SK-N-SH (cell line): ENCODE measurements around the gene PAK1. TPM values are rescaled to one million over a fixed set of nuclear protein-coding genes. Genes with fewer than 3 reads are reported as not detected.

Experiments
- CTCF ChIA-PET: fragments of 300-600, 350-600 bp; formaldehyde crosslinking; extraction: SDS; loops from one replicate; lab custom pipeline; 2021; lab: Yijun Ruan, JAX
- POLR2A ChIA-PET: fragments of 350-600 bp; sonication (Branson Sonifier 250); formaldehyde crosslinking; extraction: SDS; loops from one replicate; lab custom pipeline; 2020; ENCODE audit warnings: antibody characterized with exemption, inconsistent platforms; lab: Yijun Ruan, JAX
- DNase-seq: peaks from one replicate; pipeline ENCODE4 v3.0.0; 2012
- H2AFZ ChIP-seq: fragments of 200-600 bp; sonication (generic); 2 replicates; pipeline ENCODE4 v1.8.1; 2016; ENCODE audit warnings: antibody characterized with exemption, mild to moderate bottlenecking, low read depth
- H3F3A ChIP-seq: fragments of 200-600 bp; sonication (generic); replicated peaks from 2 replicates; pipeline ENCODE3; 2016; ENCODE audit warnings: antibody characterized with exemption, mild to moderate bottlenecking; ENCODE audit not compliant: insufficient read depth
- H3K27ac ChIP-seq, 2 experiments: fragments of 200-500 bp in 1 of 2; fragments of 200-600 bp in 1 of 2; sonication (Bioruptor generic) in 1 of 2; sonication (generic), shearing (Covaris generic) in 1 of 2; 2 replicates each; pipeline versions ENCODE4 v1.5.1 to v1.6.1; 2014 to 2016; ENCODE audit warnings: low read depth in 2 of 2, inconsistent platforms in 1 of 2, low read length in 1 of 2, mild to moderate bottlenecking in 1 of 2, mixed read lengths in 1 of 2
- H3K27me3 ChIP-seq: fragments of 200-600 bp; sonication (generic), shearing (Covaris generic); 2 replicates; pipeline ENCODE4 v1.6.1; 2016; ENCODE audit warnings: mixed run types; ENCODE audit not compliant: insufficient read depth
- H3K36me3 ChIP-seq, 2 experiments: fragments of 200-500 bp in 1 of 2; fragments of 200-600 bp in 1 of 2; sonication (Bioruptor generic) in 1 of 2; sonication (generic) in 1 of 2; replicated peaks in 1 of 2; 2 replicates each; pipeline versions ENCODE3 to v1.5.1; 2014 to 2016; ENCODE audit warnings: low read length in 1 of 2, mild to moderate bottlenecking in 1 of 2; ENCODE audit not compliant: insufficient read depth in 2 of 2, control insufficient read depth in 1 of 2
- H3K4me1 ChIP-seq, 2 experiments: fragments of 200-500 bp in 1 of 2; fragments of 200-600 bp in 1 of 2; sonication (Bioruptor generic) in 1 of 2; sonication (generic), shearing (Covaris generic) in 1 of 2; 2 replicates each; pipeline versions ENCODE4 v1.5.1 to v1.6.1; 2014 to 2016; ENCODE audit warnings: low read depth in 1 of 2, low read length in 1 of 2, mixed run types in 1 of 2; ENCODE audit not compliant: insufficient read depth in 2 of 2, control insufficient read depth in 1 of 2
- H3K4me2 ChIP-seq: fragments of 200-600 bp; sonication (generic), shearing (Covaris generic); 2 replicates; pipeline ENCODE4 v1.6.1; 2017; ENCODE audit warnings: mixed run types
- H3K4me3 ChIP-seq, 2 experiments: fragments of 200-500 bp in 1 of 2; fragments of 200-600 bp in 1 of 2; sonication (Bioruptor generic) in 1 of 2; sonication (generic), shearing (Covaris generic) in 1 of 2; 2 replicates each; pipeline versions ENCODE4 v1.5.1 to v1.8.1; 2014 to 2016; ENCODE audit warnings: low read depth in 2 of 2, inconsistent platforms in 1 of 2, low read length in 1 of 2, mild to moderate bottlenecking in 1 of 2, mixed read lengths in 1 of 2, moderate library complexity in 1 of 2
- H3K79me2 ChIP-seq: fragments of 200-600 bp; sonication (generic); 2 replicates; pipeline ENCODE4 v1.8.1; 2017; ENCODE audit warnings: mild to moderate bottlenecking; ENCODE audit not compliant: insufficient read depth
- H3K9ac ChIP-seq: fragments of 200-600 bp; sonication (generic); 2 replicates; pipeline ENCODE4 v1.6.1; 2017; ENCODE audit warnings: mixed run types
- H3K9me2 ChIP-seq: fragments of 200-600 bp; sonication (generic); 2 replicates; pipeline ENCODE4 v1.6.1; 2017; ENCODE audit warnings: mixed run types
- H3K9me3 ChIP-seq: fragments of 200-600 bp; sonication (generic); 2 replicates; pipeline ENCODE4 v1.6.1; 2017; ENCODE audit warnings: mixed run types, mild to moderate bottlenecking, moderate library complexity
- H4K20me1 ChIP-seq: fragments of 200-600 bp; sonication (generic); 2 replicates; pipeline ENCODE4 v1.6.1; 2017; ENCODE audit warnings: mild to moderate bottlenecking, mixed run types; ENCODE audit not compliant: insufficient read depth
- EZH2phosphoT487 ChIP-seq: fragments of 200-600 bp; sonication (generic); IDR thresholded peaks from 2 replicates; pipeline ENCODE4 v1.6.1; 2017; ENCODE audit warnings: low read depth, mixed run types, mild to moderate bottlenecking, antibody characterized with exemption, moderate library complexity, borderline replicate concordance
- JUND ChIP-seq: IDR thresholded peaks from 2 replicates; pipeline ENCODE4 v1.4.0; 2012
- MEF2A ChIP-seq: IDR thresholded peaks from 2 replicates; pipeline ENCODE4 v1.4.0; 2012; ENCODE audit warnings: low read depth, borderline replicate concordance
- MXI1 ChIP-seq: IDR thresholded peaks from 2 replicates; pipeline ENCODE4 v1.6.1; 2012; ENCODE audit warnings: mild to moderate bottlenecking, low read depth, low read length, improper control_type of control experiment
- NRF1 ChIP-seq: IDR thresholded peaks from 2 replicates; pipeline ENCODE4 v1.6.1; 2012; ENCODE audit warnings: low read depth, mild to moderate bottlenecking, low read length
- RAD21 ChIP-seq: IDR thresholded peaks from 2 replicates; pipeline ENCODE4 v1.6.1; 2012; ENCODE audit warnings: mild to moderate bottlenecking, low read length
- RCOR1 ChIP-seq: fragments of 150-350 bp; IDR thresholded peaks from 2 replicates; pipeline ENCODE4 v1.6.1; 2017; ENCODE audit warnings: antibody characterized with exemption, low read length
- REST ChIP-seq: IDR thresholded peaks from 2 replicates; pipeline ENCODE4 v1.6.1; 2012; ENCODE audit warnings: mild to moderate bottlenecking, low read depth, low read length, moderate library complexity
- SIN3A ChIP-seq: IDR thresholded peaks from 2 replicates; pipeline ENCODE4 v1.6.1; 2012; ENCODE audit warnings: low read depth, mild to moderate bottlenecking, low read length, moderate library complexity, borderline replicate concordance
- SMC3 ChIP-seq: IDR thresholded peaks from 2 replicates; pipeline ENCODE4 v1.6.1; 2012; ENCODE audit warnings: low read depth, low read length, improper control_type of control experiment
- TAF1 ChIP-seq: IDR thresholded peaks from 2 replicates; pipeline ENCODE4 v1.6.1; 2012; ENCODE audit warnings: low read depth, mild to moderate bottlenecking, low read length, moderate library complexity, borderline replicate concordance
- USF1 ChIP-seq: IDR thresholded peaks from 2 replicates; pipeline ENCODE4 v1.4.0; 2012; ENCODE audit warnings: low read depth, borderline replicate concordance
- WGBS: methylation state at CpG from one replicate; pipeline ENCODE4 v1.1.6; 2017; ENCODE audit warnings: low lambda C conversion rate; 5-methylcytosine and 5-hydroxymethylcytosine counted together
- polyA plus RNA-seq, 3 experiments: library from polyadenylated mRNA; depleted of rRNA; stranded (reverse); fragments of >200 nt; gene quantifications; 2 replicates each; pipeline ENCODE4 v1.2.3, GENCODE V29; 2012
- TF ChIP-seq, protein P1 (sequence below): fragments of 200-600 bp; sonication (generic); IDR thresholded peaks from 2 replicates; pipeline ENCODE4 v1.6.1; 2017; ENCODE audit warnings: antibody characterized with exemption, mild to moderate bottlenecking, moderate library complexity
- TF ChIP-seq, protein P2 (sequence below): fragments of 150-350 bp; IDR thresholded peaks from 2 replicates; pipeline ENCODE4 v1.6.1; 2017; ENCODE audit warnings: antibody characterized with exemption, low read length, low read depth, borderline replicate concordance

The PAK1 gene
- polyA plus RNA-seq, 1 of the 3 experiments (the other 2 are of a cell fraction), result 17.9 TPM

DNA sequence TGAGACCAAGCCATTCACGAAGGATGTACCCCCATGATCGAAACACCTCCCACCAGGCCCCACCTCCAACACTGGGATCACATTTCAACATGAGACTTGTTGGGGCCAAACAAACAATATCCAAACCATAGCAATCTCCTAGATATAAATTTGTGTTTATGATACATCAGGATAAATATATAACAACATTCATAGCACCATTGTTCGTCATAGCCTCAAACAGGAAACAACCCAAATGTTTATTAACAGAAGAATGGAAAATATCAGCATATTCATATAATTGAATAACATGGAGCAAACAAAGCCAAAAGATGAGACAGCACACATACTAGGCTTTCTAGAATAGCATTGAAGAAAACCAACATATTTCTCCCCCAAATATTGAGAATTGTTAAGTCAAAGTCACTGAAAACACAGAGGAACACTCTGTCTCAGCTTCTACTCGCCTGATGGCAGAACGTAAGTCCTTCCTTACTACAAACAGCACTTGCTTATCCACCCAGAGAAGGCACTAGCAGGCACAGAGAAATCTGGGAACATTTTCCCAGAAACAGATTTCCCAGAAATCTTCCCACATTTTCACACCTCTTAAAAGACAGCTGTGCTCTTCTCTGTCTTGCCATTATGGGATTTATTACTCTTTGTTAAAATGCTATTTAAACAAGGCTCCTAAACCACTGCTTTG is 164.4 kb downstream of the PAK1 start:
- Histone ChIP-seq H2AFZ (no peak overlapping the region), H3K4me2 (no peak overlapping the region), H3K79me2 (no peaks in the 10 kb centered on the region), H3K9ac (no peak overlapping the region), H3K4me1 (no peaks in the 10 kb centered on the region), H3K36me3 (no peaks in the 10 kb centered on the region), H3F3A (no peaks in the 10 kb centered on the region), H3K9me2 (no peaks in the 10 kb centered on the region), H3K4me3 (no peak overlapping the region), H3K27ac (no peak overlapping the region), H3K27me3 (no peaks in the 10 kb centered on the region), H3K9me3 (no peaks in the 10 kb centered on the region), H4K20me1 (no peaks in the 10 kb centered on the region)
- 92% methylated on average over 5 of the region's 5 CpGs for WGBS
- DNase-seq, result no peak
- TF ChIP-seq, protein P1, sequence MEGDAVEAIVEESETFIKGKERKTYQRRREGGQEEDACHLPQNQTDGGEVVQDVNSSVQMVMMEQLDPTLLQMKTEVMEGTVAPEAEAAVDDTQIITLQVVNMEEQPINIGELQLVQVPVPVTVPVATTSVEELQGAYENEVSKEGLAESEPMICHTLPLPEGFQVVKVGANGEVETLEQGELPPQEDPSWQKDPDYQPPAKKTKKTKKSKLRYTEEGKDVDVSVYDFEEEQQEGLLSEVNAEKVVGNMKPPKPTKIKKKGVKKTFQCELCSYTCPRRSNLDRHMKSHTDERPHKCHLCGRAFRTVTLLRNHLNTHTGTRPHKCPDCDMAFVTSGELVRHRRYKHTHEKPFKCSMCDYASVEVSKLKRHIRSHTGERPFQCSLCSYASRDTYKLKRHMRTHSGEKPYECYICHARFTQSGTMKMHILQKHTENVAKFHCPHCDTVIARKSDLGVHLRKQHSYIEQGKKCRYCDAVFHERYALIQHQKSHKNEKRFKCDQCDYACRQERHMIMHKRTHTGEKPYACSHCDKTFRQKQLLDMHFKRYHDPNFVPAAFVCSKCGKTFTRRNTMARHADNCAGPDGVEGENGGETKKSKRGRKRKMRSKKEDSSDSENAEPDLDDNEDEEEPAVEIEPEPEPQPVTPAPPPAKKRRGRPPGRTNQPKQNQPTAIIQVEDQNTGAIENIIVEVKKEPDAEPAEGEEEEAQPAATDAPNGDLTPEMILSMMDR, result no peak
- TF ChIP-seq RAD21 (no peak), EZH2phosphoT487 (no peak)
- CTCF ChIA-PET, result no interaction called here
- POLR2A ChIA-PET, result no interaction called here

DNA sequence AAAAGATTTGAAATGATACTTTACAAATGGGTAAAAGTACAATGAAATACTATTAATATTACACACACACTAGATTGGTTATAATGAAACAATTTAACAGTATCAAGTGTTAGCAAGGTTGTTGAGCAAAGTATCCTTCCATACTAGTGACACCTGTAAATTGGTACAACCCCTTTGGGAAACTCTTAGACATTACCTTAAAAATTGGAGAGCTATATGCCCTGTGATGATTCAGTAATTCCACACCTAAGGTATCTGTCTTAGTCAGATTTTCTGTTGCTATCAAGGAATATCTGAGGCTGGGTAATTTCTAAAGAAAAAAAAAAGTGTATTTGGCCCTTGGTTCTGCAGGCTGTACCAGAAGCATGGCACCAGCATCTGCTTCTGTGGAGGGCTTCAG is 165.1 kb downstream of the PAK1 start:
- Histone ChIP-seq H3F3A (no peaks in the 10 kb centered on the region), H3K27ac (no peak overlapping the region), H3K4me2 (no peak overlapping the region), H3K27me3 (no peaks in the 10 kb centered on the region), H3K9me3 (no peaks in the 10 kb centered on the region), H3K4me1 (no peaks in the 10 kb centered on the region; a peak in 1 of 4 replicates), H4K20me1 (no peaks in the 10 kb centered on the region), H3K9me2 (no peaks in the 10 kb centered on the region), H3K4me3 (no peak overlapping the region), H3K9ac (no peak overlapping the region), H3K36me3 (no peaks in the 10 kb centered on the region), H3K79me2 (no peaks in the 10 kb centered on the region), H2AFZ (no peak overlapping the region)
- CTCF ChIA-PET, result interaction anchor here (0.6 to 1.4 kb wide), 2 partner anchors 113 to 592 kb away, joined by 3 read pairs; no protein-coding TSS in a partner anchor
- POLR2A ChIA-PET, result no interaction called here
- no peak for DNase-seq
- TF ChIP-seq TAF1 (no peak), JUND (no peak), SMC3 (no peak)

DNA sequence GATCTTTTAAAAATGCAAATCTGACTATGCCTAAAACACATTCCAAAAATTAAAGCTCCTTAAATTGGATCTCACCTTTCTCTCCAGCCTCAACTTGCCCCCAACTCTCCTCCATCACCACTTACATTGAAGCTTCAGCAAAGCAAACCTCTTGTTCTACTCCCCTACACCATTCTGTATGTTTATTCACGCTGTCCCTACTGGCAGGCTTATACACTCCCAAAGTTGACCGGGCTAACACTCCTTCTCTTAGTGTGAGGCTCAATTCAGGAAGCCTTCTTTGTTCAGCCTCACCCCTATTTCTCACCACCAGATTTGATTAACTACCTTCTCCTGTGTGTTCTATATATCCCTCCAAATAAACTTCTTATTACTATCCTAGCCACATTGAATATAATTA is 170.6 kb downstream of the PAK1 start:
- Histone ChIP-seq H3K79me2 (no peaks in the 10 kb centered on the region), H3K4me1 (no peaks in the 10 kb centered on the region; a peak in 1 of 4 replicates), H2AFZ (no peak overlapping the region), H3K9me2 (no peaks in the 10 kb centered on the region), H4K20me1 (no peaks in the 10 kb centered on the region), H3K27me3 (no peaks in the 10 kb centered on the region), H3K4me3 (no peak overlapping the region), H3K4me2 (no peak overlapping the region), H3K9ac (no peak overlapping the region), H3F3A (no peaks in the 10 kb centered on the region), H3K27ac (no peak overlapping the region), H3K36me3 (no peaks in the 10 kb centered on the region), H3K9me3 (no peaks in the 10 kb centered on the region)
- ChIA-PET CTCF (interaction anchor here (0.7 kb wide), 1 partner anchor 105 kb away, joined by 3 read pairs; no protein-coding TSS in a partner anchor), POLR2A (no interaction called here)
- DNase-seq, result peak; percentile 21
- WGBS, result 97% methylated on average over 2 of the region's 2 CpGs
- TF ChIP-seq JUND (no peak), RCOR1 (no peak), MEF2A (no peak), MXI1 (no peak), SIN3A (no peak), REST (no peak), NRF1 (no peak), USF1 (no peak)
- TF ChIP-seq, protein P2, sequence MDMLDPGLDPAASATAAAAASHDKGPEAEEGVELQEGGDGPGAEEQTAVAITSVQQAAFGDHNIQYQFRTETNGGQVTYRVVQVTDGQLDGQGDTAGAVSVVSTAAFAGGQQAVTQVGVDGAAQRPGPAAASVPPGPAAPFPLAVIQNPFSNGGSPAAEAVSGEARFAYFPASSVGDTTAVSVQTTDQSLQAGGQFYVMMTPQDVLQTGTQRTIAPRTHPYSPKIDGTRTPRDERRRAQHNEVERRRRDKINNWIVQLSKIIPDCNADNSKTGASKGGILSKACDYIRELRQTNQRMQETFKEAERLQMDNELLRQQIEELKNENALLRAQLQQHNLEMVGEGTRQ, result no peak
